WTC11 (cell line): Measurements from ENCODE around the gene ARHGAP20.

Source experiments
- CTCF ChIP-seq: fragments of 200-600 bp; IDR thresholded peaks from 2 replicates; pipeline ENCODE4 v1.8.0; 2022; ENCODE audit warnings: antibody characterized with exemption
- GABPB1 ChIP-seq: sonication (generic); formaldehyde crosslinking; IDR thresholded peaks from 2 replicates; pipeline ENCODE4 v1.8.1; 2023; ENCODE audit warnings: mild to moderate bottlenecking, missing genetic modification reagents
- HMGXB4 ChIP-seq: sonication (generic); formaldehyde crosslinking; IDR thresholded peaks from 2 replicates; pipeline ENCODE4 v1.8.1; 2023; ENCODE audit warnings: mild to moderate bottlenecking, moderate library complexity, missing genetic modification reagents
- IRF2 ChIP-seq: sonication (generic); formaldehyde crosslinking; IDR thresholded peaks from 2 replicates; pipeline ENCODE4 v1.8.0; 2022; ENCODE audit warnings: low read depth, missing genetic modification reagents, borderline replicate concordance
- MYBL2 ChIP-seq: sonication (generic); formaldehyde crosslinking; IDR thresholded peaks from 2 replicates; pipeline ENCODE4 v1.8.1; 2023; ENCODE audit warnings: mild to moderate bottlenecking, moderate library complexity, missing genetic modification reagents
- NFYB ChIP-seq: sonication (generic); formaldehyde crosslinking; conservative IDR thresholded peaks from 2 replicates; pipeline ENCODE4 v1.8.0; 2022; ENCODE audit warnings: low read depth, missing genetic modification reagents
- PRDM15 ChIP-seq: sonication (generic); formaldehyde crosslinking; IDR thresholded peaks from 2 replicates; pipeline ENCODE4 v1.8.0; 2022; ENCODE audit warnings: missing genetic modification reagents
- SP1 ChIP-seq: sonication (generic); formaldehyde crosslinking; conservative IDR thresholded peaks from 2 replicates; pipeline ENCODE4 v1.8.1; 2022; ENCODE audit warnings: missing genetic modification reagents
- ZNF281 ChIP-seq: sonication (generic); formaldehyde crosslinking; IDR thresholded peaks from 2 replicates; pipeline ENCODE4 v1.8.0; 2023; ENCODE audit warnings: mild to moderate bottlenecking, missing genetic modification reagents

- TF ChIP-seq CTCF = no peak
- no peak for TF ChIP-seq ZNF281 (CRISPR knock-in tag)
- TF ChIP-seq HMGXB4 (CRISPR knock-in tag) = no peak
- no peak for TF ChIP-seq MYBL2 (CRISPR knock-in tag)
- no peak for TF ChIP-seq SP1
- TF ChIP-seq PRDM15 (CRISPR knock-in tag) = no peak
- no peak for TF ChIP-seq IRF2
- no peak for TF ChIP-seq GABPB1 (CRISPR knock-in tag)
- no peak for TF ChIP-seq NFYB (CRISPR knock-in tag)
Measured at GRCh38 chr11:110736171-110736553, 23.9 kb upstream of the ARHGAP20 start.
